ENCODE measurements around the gene FARP2.

DNA sequence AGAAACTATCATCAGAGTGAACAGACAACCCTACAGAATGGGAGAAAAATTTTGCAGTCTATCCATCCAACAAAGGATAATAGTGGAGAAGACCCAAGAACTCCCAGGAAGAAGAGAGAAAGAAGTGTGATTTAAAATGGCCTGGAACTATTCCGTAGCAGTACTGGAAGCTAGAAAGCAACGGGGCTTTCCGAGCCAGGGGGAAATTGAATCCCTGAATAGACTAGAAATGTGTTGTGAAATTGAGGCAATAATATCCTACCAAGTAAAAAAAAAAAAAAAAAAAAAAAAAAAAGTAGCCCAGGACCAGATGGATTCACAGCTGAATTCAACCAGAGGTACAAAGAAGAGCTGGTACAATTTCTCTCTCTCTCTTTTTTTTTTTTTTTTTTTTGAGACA is 69.3 kb downstream of the FARP2 start:
- TF ChIP-seq POLR2AphosphoS5 (IDR thresholded peaks at IDR 0.05; ENCODE audit: low read depth, low read length) (no peak), CTCF (IDR thresholded peaks at IDR 0.05 in 2 of 3, conservative IDR thresholded peaks at IDR 0.05 in 1 of 3; ENCODE audit: borderline replicate concordance in 1 of 3, insufficient read depth in 1 of 3, low read depth in 2 of 3, low read length in 2 of 3) (no peak), POLR2A (IDR thresholded peaks at IDR 0.05; ENCODE audit: borderline replicate concordance, extremely low read depth, insufficient read depth, insufficient read length) (no peak), RAD21 (IDR thresholded peaks at IDR 0.05; ENCODE audit: low read depth) (no peak), SIN3A (IDR thresholded peaks at IDR 0.05; ENCODE audit: low read depth) (no peak), JUND (IDR thresholded peaks at IDR 0.05) (no peak), CEBPB (IDR thresholded peaks at IDR 0.05; ENCODE audit: low read depth) (no peak)
- TF ChIP-seq, protein P1, sequence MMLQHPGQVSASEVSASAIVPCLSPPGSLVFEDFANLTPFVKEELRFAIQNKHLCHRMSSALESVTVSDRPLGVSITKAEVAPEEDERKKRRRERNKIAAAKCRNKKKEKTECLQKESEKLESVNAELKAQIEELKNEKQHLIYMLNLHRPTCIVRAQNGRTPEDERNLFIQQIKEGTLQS (IDR thresholded peaks at IDR 0.05) = no peak

All from HCT116 (cell line).